Ovary (tissue), 9 donors: ENCODE measurements around the gene NUDC. TPM values are rescaled to one million over a fixed set of nuclear protein-coding genes. Genes with fewer than 3 reads are reported as not detected.
"Not testable (repeated sequence)": the region's sequence is repeated elsewhere in the genome, so short reads cannot be mapped to it uniquely, and the experiment has no call there.

Source experiments
- DNase-seq, 5 donors: peaks; one replicate each; pipeline ENCODE4 v3.0.0-alpha.2; 2019 to 2020
- H3K27ac ChIP-seq, 2 donors: fragments of 200-600 bp; one replicate each; pipeline versions ENCODE4 v1.5.1 to v1.8.0; 2019 to 2022
- H3K27me3 ChIP-seq: fragments of 200-600 bp; one replicate; pipeline ENCODE4 v1.8.0; 2022
- H3K36me3 ChIP-seq: fragments of 200-600 bp; sonication (generic); one replicate; pipeline ENCODE4 v1.5.1; 2019
- H3K4me1 ChIP-seq: one replicate; pipeline ENCODE4 v1.8.1; 2013; ENCODE audit warnings: mild to moderate bottlenecking, moderate library complexity; ENCODE audit not compliant: insufficient read depth
- H3K4me3 ChIP-seq: fragments of 200-600 bp; sonication (generic); one replicate; pipeline ENCODE4 v1.5.1; 2017
- H3K9me3 ChIP-seq, 2 donors: fragments of 200-600 bp in 1 of 2; sonication (generic) in 1 of 2; one replicate each; pipeline versions ENCODE4 v1.5.1 to v1.8.1; 2013 to 2019; ENCODE audit warnings: mild to moderate bottlenecking in 1 of 2, moderate library complexity in 1 of 2
- CTCF ChIP-seq, 3 donors: fragments of 450-650 bp in 2 of 3; fragments of 200-600 bp in 1 of 3; IDR thresholded peaks; one replicate each; pipeline versions ENCODE4 v1.5.1 to v1.8.0; 2016 to 2022; ENCODE audit warnings: antibody characterized with exemption in 3 of 3, mild to moderate bottlenecking in 1 of 3
- EP300 ChIP-seq: sonication (generic); formaldehyde crosslinking; IDR thresholded peaks from one replicate; pipeline ENCODE4 v1.6.1; 2017; ENCODE audit warnings: antibody characterized with exemption
- POLR2A ChIP-seq: fragments of 450-650 bp; IDR thresholded peaks from one replicate; pipeline ENCODE4 v1.6.1; 2017; ENCODE audit warnings: antibody characterized with exemption, mild to moderate bottlenecking, moderate library complexity
- WGBS, 3 donors: extraction: QIAGEN DNeasy Blood & Tissue Kit in 1 of 3; methylation state at CpG; one replicate each; pipeline versions ENCODE4 v1.1.5 to v1.1.7; 2013 to 2017; 5-methylcytosine and 5-hydroxymethylcytosine counted together
- intact Hi-C, 4 donors: fragments of 100-400 bp; cut with DNase I; formaldehyde crosslinking; loops; one replicate each; pipeline versions ENCODE4 v1.11.0 to v1.15.1; 2022 to 2023
- polyA plus RNA-seq, 2 donors: library from polyadenylated mRNA; stranded (reverse); fragments of 200-250 nt in 1 of 2; fragments of 350-450 nt in 1 of 2; fragmentation: Illumina TruSeq in 1 of 2; extraction: RNeasy Lipid Tissue Mini Kit (QIAGEN cat#74804) in 1 of 2; gene quantifications; one replicate each; pipeline ENCODE4 v1.2.3, GENCODE V29; 2013 to 2014
- total RNA-seq, 7 donors: library from RNA; depleted of rRNA in 2 of 7; stranded (reverse); fragments of >200 nt in 2 of 7; fragmentation: NEBNext Ultra II Directional in 3 of 7; extraction: Animal tissue kit (Norgen Biotek cat#: 25700) in 3 of 7; gene quantifications; one replicate each; pipeline versions ENCODE4 v1.1.0 to v1.2.4, GENCODE V29; 2016 to 2023
- donor health status: DM: no; HTN: no; CAD: no; lungs with moderate emphysema.
- donor health status: DM: no; HTN: no; CAD: no.
- donor health status: Bipolar disorder and iron deficiency.
- donor health status: DM: yes; HTN: yes; CAD: no.
- donor health status: DM: no; HTN: no; CAD: no.
- donor health status: DM: yes; HTN: yes; CAD: no.

NUDC gene
- total and polyA plus RNA-seq, 9 donors, result 32.8 to 76.7 (median 57.6) TPM

DNA sequence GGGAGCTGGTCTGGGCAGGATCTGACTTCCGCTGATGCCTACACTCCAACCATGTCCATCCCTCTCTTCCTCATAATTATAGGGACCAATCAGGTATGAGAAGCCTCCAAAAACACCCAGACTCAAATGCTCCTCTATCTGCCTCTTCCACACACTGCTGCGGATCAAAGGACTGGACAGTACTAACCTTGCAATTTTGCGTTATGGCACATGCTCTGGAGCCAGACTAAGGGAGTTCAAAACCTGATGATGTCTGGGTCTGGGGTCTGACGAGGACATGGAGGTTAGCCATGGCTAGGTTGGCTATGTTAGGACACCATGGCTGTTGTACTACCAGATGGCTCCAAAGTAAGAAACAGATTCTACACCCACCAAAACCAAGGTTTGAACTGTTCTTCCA is 41.8 kb upstream of the NUDC start:
- no peaks in the 10 kb centered on the region for H3K36me3 ChIP-seq
- 82 to 89% (median 88%) methylated on average over 4 of the region's 4 CpGs for whole genome bisulfite sequencing, 3 donors
- no peak overlapping the region for H3K27ac ChIP-seq
- H3K4me1 ChIP-seq, result no peaks in the 10 kb centered on the region
- H3K4me3 ChIP-seq, result no peak overlapping the region
- no peak for DNase-seq
- H3K27me3 ChIP-seq, result no peaks in the 10 kb centered on the region
- intact Hi-C loops, result loop anchor here in 3 of 4 donors (5.0 to 10.0 kb wide), 5 partner anchors 55 to 285 kb away; partner anchors contain the start of gene ZDHHC18 (in 1 of the 3)
- no peaks in the 10 kb centered on the region for H3K9me3 ChIP-seq
- TF ChIP-seq CTCF (IDR thresholded peaks at IDR 0.05) (no peak), EP300 (no peak), POLR2A (no peak)

GRCh38 chr1:26881611-26882010 is 39.9 kb upstream of the NUDC start:
- intact Hi-C loops, result not testable (repeated sequence)

GRCh38 chr1:26882696-26883463 is 38.7 kb upstream of the NUDC start:
- 80 to 82% (median 81%) methylated on average over 5 of the region's 5 CpGs for WGBS, 3 donors
- no peaks in the 10 kb centered on the region for H3K36me3 ChIP-seq
- no peaks in the 10 kb centered on the region for H3K9me3 ChIP-seq
- no peak for DNase-seq
- H3K27ac ChIP-seq, result no peak overlapping the region
- no peak overlapping the region for H3K4me3 ChIP-seq
- intact Hi-C loops, result no loop called here
- H3K4me1 ChIP-seq, result no peaks in the 10 kb centered on the region
- H3K27me3 ChIP-seq, result no peaks in the 10 kb centered on the region
- TF ChIP-seq CTCF (IDR thresholded peaks at IDR 0.05) (no peak), POLR2A (no peak), EP300 (no peak)

More at GRCh38 chr1:26881611-26882010, 39.9 kb upstream of the NUDC start:
- not testable (repeated sequence) for H3K4me1 ChIP-seq, H3K9me3 ChIP-seq, H3K27ac ChIP-seq, H3K4me3 ChIP-seq, H3K36me3 ChIP-seq, DNase-seq, H3K27me3 ChIP-seq
- 50 to 65% (median 61%) methylated on average over 6 of the region's 6 CpGs for WGBS, 3 donors

GRCh38 chr1:26887125-26887524 is 34.4 kb upstream of the NUDC start:
- Histone ChIP-seq H3K4me1 (peaks cover 5% of the 10 kb centered on the region), H3K36me3 (no peaks in the 10 kb centered on the region), H3K27me3 (no peaks in the 10 kb centered on the region), H3K9me3 (no peaks in the 10 kb centered on the region), H3K27ac (no peak overlapping the region), H3K4me3 (no peak overlapping the region)
- 70 to 89% (median 74%) methylated on average over 1 of the region's 1 CpG for WGBS, 3 donors
- no peak for TF ChIP-seq EP300
- TF ChIP-seq CTCF (IDR thresholded peaks at IDR 0.05), result no peak
- TF ChIP-seq POLR2A, result no peak
- no peak for DNase-seq
- intact Hi-C loops, result no loop called here

- Histone ChIP-seq H3K4me1 (peaks cover 5% of the 10 kb centered on the region), H3K4me3 (no peak overlapping the region), H3K9me3 (no peaks in the 10 kb centered on the region), H3K36me3 (no peaks in the 10 kb centered on the region), H3K27ac (no peak overlapping the region), H3K27me3 (no peaks in the 10 kb centered on the region)
- no peak for DNase-seq
- intact Hi-C loops, result no loop called here
- TF ChIP-seq POLR2A (no peak), CTCF (IDR thresholded peaks at IDR 0.05) (no peak), EP300 (no peak)
- WGBS, 3 donors, result 77 to 93% (median 88%) methylated on average over 1 of the region's 1 CpG
Observed at GRCh38 chr1:26888231-26888630, 33.3 kb upstream of the NUDC start.
